ENCODE measurements around the gene RIN2. TPM values are rescaled to one million over a fixed set of nuclear protein-coding genes. Genes with fewer than 3 reads are reported as not detected.

The RIN2 gene
- total RNA-seq, 2 experiments from 2014 or later: not detected

- no peaks in the 10 kb centered on the region for H3K36me3 Mint-ChIP-seq (ENCODE audit: low read depth)
- no peak for DNase-seq
- ChIA-PET CTCF (no interaction called here), POLR2A (no interaction called here)
- no peaks in the 10 kb centered on the region for H3K4me1 Mint-ChIP-seq (ENCODE audit: low read depth)
- H3K4me3 Mint-ChIP-seq: no peak overlapping the region
- H3K27me3 Mint-ChIP-seq (ENCODE audit: low read depth): no peaks in the 10 kb centered on the region
- H3K27ac Mint-ChIP-seq: no peak overlapping the region
- no peaks in the 10 kb centered on the region for H3K9me3 Mint-ChIP-seq (ENCODE audit: insufficient read depth)
- ATAC-seq: no peak
Measured at GRCh38 chr20:19770375-19770774, 12.3 kb downstream of the RIN2 start.

DNA sequence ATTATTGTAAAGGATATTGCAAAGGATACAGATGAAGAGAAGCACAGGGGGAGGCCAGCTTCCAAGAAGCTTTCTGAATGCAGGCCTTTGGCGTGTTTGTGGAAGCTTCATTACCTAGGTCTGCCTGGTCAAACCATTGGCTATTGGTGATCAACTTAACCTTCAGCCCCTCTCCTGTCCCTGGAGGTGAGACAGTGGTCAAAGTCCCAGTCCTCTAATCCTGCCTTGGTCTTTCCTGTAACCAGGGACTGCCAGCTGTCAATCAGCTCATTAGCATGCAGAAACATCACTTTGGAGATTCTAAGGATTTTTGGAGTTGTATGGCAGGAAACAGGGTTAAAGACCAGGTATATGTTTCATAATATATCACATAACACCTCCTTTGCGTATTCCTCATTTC lies 13.0 kb downstream of the RIN2 start:
- no peaks in the 10 kb centered on the region for H3K27me3 Mint-ChIP-seq (ENCODE audit: low read depth)
- no peak overlapping the region for H3K4me3 Mint-ChIP-seq
- DNase-seq: no peak
- no peaks in the 10 kb centered on the region for H3K9me3 Mint-ChIP-seq (ENCODE audit: insufficient read depth)
- ATAC-seq: no peak
- H3K4me1 Mint-ChIP-seq (ENCODE audit: low read depth): no peaks in the 10 kb centered on the region
- CTCF ChIA-PET: no interaction called here
- H3K27ac Mint-ChIP-seq: no peak overlapping the region
- POLR2A ChIA-PET: no interaction called here
- H3K36me3 Mint-ChIP-seq (ENCODE audit: low read depth): no peaks in the 10 kb centered on the region

DNA sequence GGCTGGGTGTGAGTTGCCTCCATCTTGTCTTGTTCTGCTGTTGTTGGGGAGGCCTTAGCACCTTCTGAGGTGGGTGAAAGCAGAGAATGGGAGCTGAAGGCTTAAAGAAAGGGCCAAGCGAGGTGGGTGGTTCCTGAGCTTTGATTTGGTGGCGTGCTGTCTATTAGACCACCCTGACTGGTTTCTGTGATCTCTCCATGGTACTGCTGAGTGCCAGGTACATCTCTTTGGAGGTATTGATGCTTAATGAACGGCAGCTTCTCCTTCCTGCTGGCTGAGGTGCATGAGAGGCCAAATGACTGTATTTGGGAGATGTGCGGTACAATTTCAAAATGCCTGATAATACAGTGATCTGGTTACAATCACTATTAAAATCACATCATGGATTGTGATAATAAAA lies 15.4 kb downstream of the RIN2 start:
- no peaks in the 10 kb centered on the region for H3K27me3 Mint-ChIP-seq (ENCODE audit: low read depth)
- no peaks in the 10 kb centered on the region for H3K9me3 Mint-ChIP-seq (ENCODE audit: insufficient read depth)
- DNase-seq (no peak), ATAC-seq (no peak)
- no peaks in the 10 kb centered on the region for H3K36me3 Mint-ChIP-seq (ENCODE audit: low read depth)
- no peaks in the 10 kb centered on the region for H3K4me1 Mint-ChIP-seq (ENCODE audit: low read depth)
- POLR2A ChIA-PET: no interaction called here
- H3K27ac Mint-ChIP-seq: no peak overlapping the region
- H3K4me3 Mint-ChIP-seq: no peak overlapping the region
- CTCF ChIA-PET: no interaction called here

- Mint-ChIP-seq H3K36me3 (ENCODE audit: low read depth) (no peaks in the 10 kb centered on the region), H3K4me3 (no peak overlapping the region), H3K9me3 (ENCODE audit: insufficient read depth) (no peaks in the 10 kb centered on the region), H3K27ac (no peak overlapping the region), H3K4me1 (ENCODE audit: low read depth) (no peaks in the 10 kb centered on the region), H3K27me3 (ENCODE audit: low read depth) (no peaks in the 10 kb centered on the region)
- DNase-seq (no peak), ATAC-seq (no peak)
- ChIA-PET POLR2A (no interaction called here), CTCF (no interaction called here)
Measured at GRCh38 chr20:19774135-19774933, 16.3 kb downstream of the RIN2 start.

GRCh38 chr20:19775353-19776253 lies 17.5 kb downstream of the RIN2 start:
- CTCF ChIA-PET: no interaction called here
- DNase-seq: no peak
- no peaks in the 10 kb centered on the region for H3K36me3 Mint-ChIP-seq (ENCODE audit: low read depth)
- H3K27ac Mint-ChIP-seq: no peak overlapping the region
- no peaks in the 10 kb centered on the region for H3K9me3 Mint-ChIP-seq (ENCODE audit: insufficient read depth)
- POLR2A ChIA-PET: no interaction called here
- ATAC-seq: no peak
- H3K4me1 Mint-ChIP-seq (ENCODE audit: low read depth): no peaks in the 10 kb centered on the region
- H3K4me3 Mint-ChIP-seq: no peak overlapping the region
- peaks cover 2% of the 10 kb centered on the region for H3K27me3 Mint-ChIP-seq (ENCODE audit: low read depth)

DNA sequence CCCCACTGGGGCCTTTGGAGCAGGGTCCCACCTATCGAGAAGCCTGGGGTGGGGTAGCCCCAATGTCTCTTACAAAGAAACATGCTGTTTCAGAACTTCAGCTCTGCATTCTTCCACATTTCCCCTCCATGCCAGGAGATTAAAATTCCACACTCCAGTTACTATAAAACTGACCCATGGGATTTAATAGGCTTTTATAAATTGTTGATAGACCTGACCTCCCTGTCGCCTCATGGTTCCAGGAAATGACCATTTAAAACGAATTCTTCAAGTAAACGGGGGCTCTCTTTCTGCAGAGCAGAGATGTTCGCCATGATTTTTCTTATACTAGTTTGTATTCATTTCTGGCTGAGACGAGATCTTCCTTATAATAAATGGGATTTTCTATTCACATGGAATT lies 19.3 kb downstream of the RIN2 start:
- Mint-ChIP-seq H3K4me3 (no peak overlapping the region), H3K4me1 (ENCODE audit: low read depth) (no peaks in the 10 kb centered on the region), H3K27ac (no peak overlapping the region), H3K9me3 (ENCODE audit: insufficient read depth) (no peaks in the 10 kb centered on the region), H3K36me3 (ENCODE audit: low read depth) (no peaks in the 10 kb centered on the region), H3K27me3 (ENCODE audit: low read depth) (peaks cover 2% of the 10 kb centered on the region)
- POLR2A ChIA-PET: no interaction called here
- CTCF ChIA-PET: no interaction called here
- DNase-seq (no peak), ATAC-seq (no peak)

DNA sequence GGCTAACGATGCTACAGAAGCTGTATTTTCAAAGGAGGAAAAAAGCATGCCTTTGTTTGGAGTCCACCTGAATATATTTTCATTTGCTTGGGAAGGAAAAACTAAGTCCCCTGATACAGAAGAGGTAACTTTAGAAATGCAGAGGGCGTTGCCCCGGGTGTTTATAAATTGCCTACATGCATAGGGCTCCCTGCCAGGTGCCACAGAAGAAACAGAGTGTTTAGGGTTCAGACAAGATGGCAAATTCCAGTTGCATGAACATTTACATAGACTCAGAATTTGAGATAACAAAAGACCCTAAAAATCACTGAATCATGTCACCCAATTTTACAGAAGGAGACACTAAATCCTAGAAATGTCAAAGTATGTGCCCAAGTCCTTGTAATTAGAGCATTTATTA lies 19.9 kb downstream of the RIN2 start:
- Mint-ChIP-seq H3K27me3 (ENCODE audit: low read depth) (peaks cover 2% of the 10 kb centered on the region), H3K9me3 (ENCODE audit: insufficient read depth) (no peaks in the 10 kb centered on the region), H3K36me3 (ENCODE audit: low read depth) (no peaks in the 10 kb centered on the region), H3K4me3 (no peak overlapping the region), H3K4me1 (ENCODE audit: low read depth) (no peaks in the 10 kb centered on the region), H3K27ac (no peak overlapping the region)
- ChIA-PET CTCF (no interaction called here), POLR2A (no interaction called here)
- no peak for DNase-seq
- ATAC-seq: no peak

- no peaks in the 10 kb centered on the region for H3K4me1 Mint-ChIP-seq (ENCODE audit: low read depth)
- no peaks in the 10 kb centered on the region for H3K9me3 Mint-ChIP-seq (ENCODE audit: insufficient read depth)
- H3K4me3 Mint-ChIP-seq: no peak overlapping the region
- CTCF ChIA-PET: no interaction called here
- H3K27me3 Mint-ChIP-seq (ENCODE audit: low read depth): peaks cover 2% of the 10 kb centered on the region
- H3K27ac Mint-ChIP-seq: no peak overlapping the region
- DNase-seq (no peak), ATAC-seq (no peak)
- POLR2A ChIA-PET: no interaction called here
- H3K36me3 Mint-ChIP-seq (ENCODE audit: low read depth): no peaks in the 10 kb centered on the region
Measured at GRCh38 chr20:19778404-19778803, 20.3 kb downstream of the RIN2 start.

DNA sequence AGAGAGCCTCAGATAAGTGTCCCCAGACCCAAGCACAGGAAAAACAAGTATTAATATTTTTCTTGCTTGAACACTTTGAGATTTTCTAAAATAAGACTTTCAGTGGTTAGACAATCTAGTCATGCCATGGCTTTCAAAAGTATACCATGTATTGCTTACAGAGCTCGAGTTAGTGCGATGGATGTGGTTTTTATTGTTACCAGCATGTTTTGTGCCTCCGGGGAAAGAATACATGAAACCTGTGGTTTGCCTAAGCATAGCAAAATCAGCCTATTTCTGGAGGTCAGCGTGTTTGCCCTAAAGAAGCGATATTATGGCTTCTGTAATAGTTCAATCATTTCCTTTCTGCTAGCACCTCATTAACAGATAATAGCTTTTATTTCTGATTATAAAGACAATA lies 21.6 kb downstream of the RIN2 start:
- Mint-ChIP-seq H3K4me3 (no peak overlapping the region), H3K4me1 (ENCODE audit: low read depth) (no peaks in the 10 kb centered on the region), H3K27ac (no peak overlapping the region), H3K27me3 (ENCODE audit: low read depth) (peaks cover 2% of the 10 kb centered on the region), H3K36me3 (ENCODE audit: low read depth) (no peaks in the 10 kb centered on the region), H3K9me3 (ENCODE audit: insufficient read depth) (no peaks in the 10 kb centered on the region)
- CTCF ChIA-PET: no interaction called here
- ATAC-seq (no peak), DNase-seq (no peak)
- POLR2A ChIA-PET: no interaction called here

GRCh38 chr20:19780261-19780660 lies 22.2 kb downstream of the RIN2 start:
- H3K27me3 Mint-ChIP-seq (ENCODE audit: low read depth): peaks cover 2% of the 10 kb centered on the region
- no peaks in the 10 kb centered on the region for H3K4me1 Mint-ChIP-seq (ENCODE audit: low read depth)
- ChIA-PET POLR2A (no interaction called here), CTCF (no interaction called here)
- H3K4me3 Mint-ChIP-seq: no peak overlapping the region
- ATAC-seq (no peak), DNase-seq (no peak)
- no peak overlapping the region for H3K27ac Mint-ChIP-seq
- H3K9me3 Mint-ChIP-seq (ENCODE audit: insufficient read depth): no peaks in the 10 kb centered on the region
- no peaks in the 10 kb centered on the region for H3K36me3 Mint-ChIP-seq (ENCODE audit: low read depth)

GRCh38 chr20:19781235-19781634 lies 23.2 kb downstream of the RIN2 start:
- CTCF ChIA-PET: no interaction called here
- H3K36me3 Mint-ChIP-seq (ENCODE audit: low read depth): no peaks in the 10 kb centered on the region
- ATAC-seq: no peak
- H3K9me3 Mint-ChIP-seq (ENCODE audit: insufficient read depth): no peaks in the 10 kb centered on the region
- peaks cover 2% of the 10 kb centered on the region for H3K27me3 Mint-ChIP-seq (ENCODE audit: low read depth)
- no peak for DNase-seq
- H3K4me3 Mint-ChIP-seq: no peak overlapping the region
- H3K4me1 Mint-ChIP-seq (ENCODE audit: low read depth): no peaks in the 10 kb centered on the region
- no peak overlapping the region for H3K27ac Mint-ChIP-seq
- POLR2A ChIA-PET: no interaction called here

DNA sequence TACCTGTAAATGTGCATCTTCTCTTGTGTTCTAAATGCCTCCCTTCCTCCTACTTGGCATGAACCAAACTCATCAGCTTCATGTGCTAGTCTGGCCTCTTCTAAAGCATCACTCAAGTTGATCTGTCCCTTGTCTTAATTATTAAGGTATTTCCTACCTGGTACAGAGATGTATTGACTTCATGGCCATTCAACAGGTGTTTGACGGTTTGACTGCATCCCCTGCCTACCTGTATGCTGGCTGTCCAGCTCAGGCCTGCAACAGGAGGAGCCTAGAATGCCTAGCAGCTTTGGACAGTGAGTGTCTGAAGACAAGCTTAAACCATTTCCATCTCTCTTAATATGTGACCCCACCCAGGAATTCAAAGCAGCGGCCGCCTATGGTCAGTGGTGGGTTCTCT lies 24.6 kb downstream of the RIN2 start:
- ChIA-PET POLR2A (no interaction called here), CTCF (no interaction called here)

More for the DNA sequence above, 24.6 kb downstream of the RIN2 start:
- Mint-ChIP-seq H3K27ac (no peak overlapping the region), H3K4me3 (no peak overlapping the region), H3K9me3 (ENCODE audit: insufficient read depth) (no peaks in the 10 kb centered on the region), H3K36me3 (ENCODE audit: low read depth) (no peaks in the 10 kb centered on the region), H3K27me3 (ENCODE audit: low read depth) (peaks cover 2% of the 10 kb centered on the region), H3K4me1 (ENCODE audit: low read depth) (no peaks in the 10 kb centered on the region)
- no peak for DNase-seq
- ATAC-seq: no peak
